GM12891 (cell line): ENCODE data around the gene PROSER3.
"Not testable (repeated sequence)": the region's sequence is repeated elsewhere in the genome, so short reads cannot be mapped to it uniquely, and the experiment has no call there.

Source experiments
- DNase-seq: peaks from one replicate; pipeline ENCODE4 v3.0.0; 2011; ENCODE audit warnings: low spot score; ENCODE audit not compliant: insufficient read length
- FAIRE-seq: peaks from 2 replicates; lab custom pipeline; 2011; peaks lifted over from hg19 to GRCh38; lab: Jason Lieb, UNC
- PAX5 ChIP-seq: IDR thresholded peaks from 2 replicates; pipeline ENCODE4 v1.6.1; 2011; ENCODE audit warnings: low read length, moderate library complexity, mild to moderate bottlenecking; ENCODE audit not compliant: insufficient read depth, severe bottlenecking
- POLR2A ChIP-seq: IDR thresholded peaks from 2 replicates; pipeline ENCODE4 v1.6.1; 2011; ENCODE audit warnings: low read depth, low read length, control low read depth
- POLR2AphosphoS5 ChIP-seq: IDR thresholded peaks from 2 replicates; pipeline ENCODE4 v1.6.1; 2011; ENCODE audit warnings: low read depth, low read length, control low read depth
- POU2F2 ChIP-seq: IDR thresholded peaks from 2 replicates; pipeline ENCODE4 v1.6.1; 2011; ENCODE audit warnings: low read depth, mild to moderate bottlenecking, control low read depth, low read length, moderate library complexity
- SPI1 ChIP-seq: IDR thresholded peaks from 2 replicates; pipeline ENCODE4 v1.6.1; 2011; ENCODE audit warnings: low read depth, low read length, control low read depth
- TAF1 ChIP-seq: IDR thresholded peaks from 2 replicates; pipeline ENCODE4 v1.6.1; 2011; ENCODE audit warnings: low read depth, low read length, control low read depth

Gene PROSER3

DNA sequence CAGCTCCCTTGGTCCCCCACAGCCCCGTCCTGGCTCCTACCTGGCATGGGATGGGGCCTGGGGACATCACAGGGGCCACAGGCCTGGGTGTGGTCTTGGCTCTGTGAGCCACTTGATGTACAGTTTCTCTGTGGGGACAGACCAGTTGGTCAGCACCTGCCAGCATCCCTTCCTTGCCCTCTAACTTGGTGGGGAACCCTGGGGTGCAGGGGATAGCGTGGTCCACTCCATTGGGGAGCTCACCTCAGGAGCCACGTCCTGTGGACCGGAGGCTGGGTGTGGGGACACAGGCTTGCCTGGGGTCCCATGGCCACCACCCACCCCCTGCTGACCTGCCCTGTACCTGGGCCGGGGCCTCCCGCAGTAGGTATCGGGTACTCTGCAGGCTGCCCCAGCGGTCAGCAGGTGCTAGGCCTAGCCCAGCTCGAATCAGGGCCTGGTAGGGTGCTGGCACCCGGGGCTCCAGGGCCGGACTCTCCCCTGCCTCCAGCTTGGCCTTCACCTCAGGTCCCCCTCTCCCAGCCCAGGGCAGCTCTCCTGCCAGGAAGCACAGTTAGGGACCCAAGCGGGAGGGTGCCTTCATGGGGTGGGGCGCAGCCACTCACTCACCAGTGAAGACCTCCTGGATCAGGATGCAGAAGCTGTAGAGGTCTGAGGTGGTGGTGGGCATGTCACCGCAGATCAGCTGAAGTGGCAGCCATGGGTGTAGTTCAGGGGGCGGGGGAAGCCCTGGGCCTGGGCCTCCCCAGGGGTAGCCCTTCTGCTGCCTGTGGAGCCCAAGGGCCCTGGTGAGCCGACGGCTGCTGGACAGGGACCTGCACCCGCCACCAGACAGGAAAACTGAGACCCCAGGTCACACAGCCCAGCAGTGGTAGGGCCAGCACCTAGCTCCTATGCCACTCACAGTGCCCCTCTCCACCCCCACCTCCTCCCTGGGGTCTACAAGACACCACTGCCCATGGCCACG is 32.3 kb downstream of the PROSER3 start:
- DNase-seq (no peak), FAIRE-seq (no peak)
- no peak for TF ChIP-seq TAF1
- no peak for TF ChIP-seq POU2F2
- no peak for TF ChIP-seq SPI1
- TF ChIP-seq POLR2A = no peak
- no peak for TF ChIP-seq PAX5
- no peak for TF ChIP-seq POLR2AphosphoS5

DNA sequence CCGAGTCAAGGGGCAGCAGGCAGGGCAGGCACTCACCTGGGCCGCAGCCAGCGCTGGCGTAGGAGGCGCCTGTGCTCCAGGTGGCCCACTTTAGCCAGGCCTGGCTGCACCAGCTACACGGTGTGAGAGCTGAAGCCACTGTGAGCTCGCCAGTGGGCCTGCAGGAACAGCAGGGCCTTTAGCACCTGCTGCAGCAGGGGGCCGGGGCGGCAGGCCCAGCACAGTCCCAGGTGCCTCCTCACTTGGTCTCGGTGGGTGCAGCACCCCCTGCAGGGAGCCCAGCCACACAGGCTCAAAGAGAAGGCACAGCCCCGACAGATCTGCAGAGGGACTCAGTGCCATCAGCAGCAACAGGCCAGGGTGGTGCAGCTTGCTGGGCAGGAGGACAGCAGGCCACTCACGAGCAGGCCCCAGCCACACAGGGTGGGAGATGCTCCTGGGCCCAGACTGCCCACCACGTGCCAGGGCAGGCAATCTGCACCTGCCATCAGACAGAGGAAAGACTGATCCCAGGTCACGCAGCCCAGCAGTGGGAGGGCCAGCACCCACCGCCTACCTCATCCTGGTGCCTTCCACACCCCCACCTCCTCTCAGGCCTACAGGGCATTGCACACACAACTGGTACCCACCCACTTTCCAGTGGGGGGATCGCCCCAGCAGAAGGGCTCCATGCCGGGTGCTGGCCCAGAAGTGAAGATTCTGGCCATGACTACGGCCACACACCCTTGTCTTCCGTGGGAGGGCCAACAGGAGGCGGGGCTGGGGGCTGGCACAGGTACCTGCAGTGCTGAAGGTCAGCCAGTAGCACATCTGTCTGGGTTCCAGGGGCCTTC is 33.2 kb downstream of the PROSER3 start:
- TF ChIP-seq POU2F2 = no peak
- no peak for TF ChIP-seq SPI1
- no peak for TF ChIP-seq PAX5
- no peak for TF ChIP-seq POLR2AphosphoS5
- TF ChIP-seq POLR2A = no peak
- no peak for TF ChIP-seq TAF1
- FAIRE-seq (no peak), DNase-seq (no peak)

DNA sequence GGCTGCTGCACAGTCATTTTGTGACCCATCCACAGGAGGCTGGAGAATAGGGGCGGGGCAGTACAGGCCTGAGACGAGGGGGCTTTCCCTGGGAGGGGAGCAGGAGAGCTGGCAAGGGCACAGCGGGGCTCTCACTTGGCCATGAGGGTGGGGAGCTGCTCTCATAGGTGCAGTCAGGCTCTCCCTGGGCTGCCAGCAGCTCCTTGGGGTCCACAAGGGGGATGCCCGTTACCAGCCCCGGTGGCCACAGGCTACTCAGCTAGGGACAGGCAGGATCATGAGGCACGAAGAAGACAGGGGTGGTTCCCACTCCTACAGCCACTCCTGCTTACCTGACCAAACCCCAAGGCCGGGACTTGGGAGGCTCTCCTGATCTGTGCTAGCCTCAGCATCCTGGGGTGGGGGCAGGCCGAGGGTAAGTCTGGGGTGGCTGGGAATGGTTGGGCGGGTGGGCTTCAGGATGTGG is 33.9 kb downstream of the PROSER3 start:
- no peak for DNase-seq
- TF ChIP-seq POLR2AphosphoS5 (no peak), TAF1 (no peak), SPI1 (no peak), POLR2A (no peak)
- no peak for FAIRE-seq

DNA sequence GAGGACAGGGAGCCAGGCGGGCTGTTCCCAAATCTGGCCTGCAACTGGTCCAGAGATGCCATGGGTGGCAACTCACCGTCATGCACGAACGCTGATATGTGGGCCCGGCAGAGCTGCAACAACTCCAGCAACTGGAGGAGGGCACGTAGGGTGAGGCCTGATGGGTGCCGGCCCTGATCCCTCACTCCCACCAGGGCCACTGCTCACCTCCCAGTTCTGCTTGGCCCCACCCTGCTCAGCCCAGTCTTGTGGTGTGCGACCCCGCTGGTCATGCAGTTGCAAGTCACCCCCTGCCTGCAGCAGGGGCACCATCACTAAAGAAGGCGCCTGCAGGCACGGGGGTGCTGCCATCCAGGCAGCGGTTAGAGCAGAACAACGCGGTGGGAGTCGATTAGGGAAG is 34.3 kb downstream of the PROSER3 start:
- no peak for FAIRE-seq
- no peak for TF ChIP-seq POLR2A
- TF ChIP-seq POLR2AphosphoS5 = no peak
- no peak for TF ChIP-seq POU2F2
- TF ChIP-seq TAF1 = no peak
- TF ChIP-seq SPI1 = no peak
- no peak for TF ChIP-seq PAX5
- no peak for DNase-seq

DNA sequence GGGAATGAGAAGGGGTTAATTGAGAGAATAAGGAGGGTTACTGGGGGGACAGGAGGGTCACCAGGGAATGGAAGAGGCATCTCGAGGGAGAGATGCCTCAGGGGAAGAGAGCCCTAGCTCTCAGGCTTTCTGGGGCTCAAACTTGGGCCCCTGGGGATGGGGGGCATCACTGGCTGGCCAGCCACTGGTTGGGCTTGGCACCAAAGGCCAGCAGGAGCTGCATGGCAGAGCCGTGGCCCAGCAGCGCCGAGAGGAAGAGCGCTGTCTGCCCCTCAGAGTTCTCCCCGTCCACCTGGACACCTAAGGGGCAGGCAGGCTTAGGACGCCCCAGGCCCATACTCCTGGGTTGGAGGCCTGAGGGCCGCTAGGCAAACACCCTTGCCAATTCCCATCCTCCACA is 34.9 kb downstream of the PROSER3 start:
- FAIRE-seq (no peak), DNase-seq (no peak)
- TF ChIP-seq POLR2AphosphoS5 = no peak
- no peak for TF ChIP-seq TAF1
- no peak for TF ChIP-seq SPI1
- TF ChIP-seq POLR2A = no peak
- no peak for TF ChIP-seq POU2F2
- no peak for TF ChIP-seq PAX5

DNA sequence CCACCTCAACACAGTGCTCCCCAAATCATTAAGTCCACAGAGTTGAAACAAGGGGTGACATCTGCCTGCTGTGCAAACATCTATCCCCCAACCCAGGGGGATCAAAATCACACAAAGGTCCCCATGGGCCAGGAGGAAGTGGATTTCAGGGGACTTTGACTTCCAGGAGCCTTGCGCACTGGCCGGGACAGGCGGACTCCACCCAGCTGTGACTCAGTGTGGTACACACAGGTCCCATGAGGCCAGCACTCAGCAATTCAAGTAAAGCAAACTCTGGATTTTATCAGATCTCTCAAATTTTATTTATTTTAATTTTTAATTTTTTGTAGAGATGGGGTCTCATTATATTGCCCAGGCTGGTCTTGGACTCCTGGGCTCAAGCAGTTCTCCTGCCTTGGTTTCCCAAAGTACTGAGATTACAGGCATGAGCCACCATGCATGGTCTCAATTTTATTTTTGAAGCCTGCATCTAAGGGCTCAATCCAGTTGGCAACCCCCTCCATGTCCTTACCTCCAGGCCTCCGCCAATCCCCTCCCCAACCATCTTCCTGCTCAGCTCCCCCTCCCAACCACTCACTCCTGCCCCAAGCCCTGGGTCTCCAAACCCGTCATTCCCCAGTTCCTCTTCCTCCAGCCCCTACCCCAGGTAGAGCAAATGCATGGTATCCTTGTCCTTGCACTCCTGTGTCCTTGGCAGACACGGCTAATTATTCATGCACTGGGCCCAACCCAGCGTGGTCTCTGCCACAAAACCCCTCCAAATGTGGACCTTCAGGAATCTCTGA is 35.6 kb downstream of the PROSER3 start:
- FAIRE-seq (no peak), DNase-seq (no peak)

DNA sequence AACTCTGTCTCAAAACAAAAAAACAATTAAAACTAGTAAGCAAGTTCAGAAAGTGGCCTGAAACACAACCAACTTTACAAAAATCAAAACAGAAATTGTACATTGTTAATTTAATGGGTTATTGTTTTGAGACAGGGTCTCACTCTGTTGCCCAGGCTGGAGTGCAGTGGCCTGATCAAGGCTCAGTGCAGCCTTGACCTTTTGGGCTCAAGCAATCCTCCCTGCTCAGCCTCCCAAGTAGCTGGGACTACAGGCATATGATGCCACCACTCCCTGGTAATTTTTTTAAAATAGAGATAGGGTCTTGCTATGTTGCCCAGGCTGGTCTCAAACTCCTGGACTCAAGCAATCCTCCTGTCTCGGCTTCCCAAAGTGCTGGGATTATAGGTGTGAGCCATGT is 37.6 kb downstream of the PROSER3 start:
- FAIRE-seq, DNase-seq: not testable (repeated sequence)

More for the DNA sequence above, 35.6 kb downstream of the PROSER3 start:
- TF ChIP-seq POLR2AphosphoS5 (no peak), PAX5 (no peak), TAF1 (no peak), POLR2A (no peak), SPI1 (no peak), POU2F2 (no peak)

DNA sequence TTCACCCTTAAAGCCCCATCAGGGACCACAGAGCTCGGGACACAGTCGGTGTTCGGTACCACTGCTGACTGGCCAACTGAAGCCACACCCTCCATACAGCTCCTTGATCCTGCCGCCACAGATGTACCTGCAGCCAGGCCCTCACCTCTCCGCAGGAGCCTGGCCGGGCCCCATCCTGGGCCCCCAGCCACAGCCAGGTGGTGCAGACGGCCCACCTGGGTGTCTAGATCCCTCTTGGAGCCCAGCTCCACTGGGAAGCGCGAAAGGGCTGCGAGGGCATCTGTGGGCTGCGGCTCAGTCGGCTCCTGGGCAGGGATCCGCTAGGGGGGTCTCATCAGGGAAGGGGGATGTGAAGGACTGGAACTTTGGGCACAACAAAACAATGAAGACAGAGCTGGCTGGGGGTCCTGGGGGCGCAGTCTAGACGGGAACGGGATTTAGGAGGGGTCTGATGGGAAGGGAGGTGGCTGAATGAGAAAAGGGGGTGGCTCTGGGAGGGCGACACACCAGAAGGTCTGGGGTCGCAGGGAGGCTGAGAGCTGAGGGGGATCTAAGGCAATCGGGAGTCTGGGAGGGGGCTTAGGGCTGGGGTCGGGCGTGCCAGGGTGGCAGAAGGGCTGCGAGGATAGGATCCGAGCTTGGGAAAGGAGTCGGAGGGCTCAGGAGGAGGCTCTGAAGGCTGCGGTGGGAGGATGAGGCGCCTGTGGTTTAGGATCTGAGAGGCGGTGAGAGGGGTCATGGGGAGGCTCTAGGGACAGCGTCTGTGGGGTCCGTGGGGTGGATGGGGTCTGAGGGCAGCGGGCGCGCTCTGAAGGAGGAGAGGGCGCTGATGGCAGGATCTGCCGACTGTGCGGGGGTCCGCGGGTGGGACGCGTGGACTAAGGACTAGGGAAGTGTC is 38.9 kb downstream of the PROSER3 start:
- no peak for DNase-seq
- TF ChIP-seq POLR2A (no peak), TAF1 (no peak), SPI1 (no peak), POU2F2 (no peak), POLR2AphosphoS5 (no peak), PAX5 (no peak)
- no peak for FAIRE-seq

DNA sequence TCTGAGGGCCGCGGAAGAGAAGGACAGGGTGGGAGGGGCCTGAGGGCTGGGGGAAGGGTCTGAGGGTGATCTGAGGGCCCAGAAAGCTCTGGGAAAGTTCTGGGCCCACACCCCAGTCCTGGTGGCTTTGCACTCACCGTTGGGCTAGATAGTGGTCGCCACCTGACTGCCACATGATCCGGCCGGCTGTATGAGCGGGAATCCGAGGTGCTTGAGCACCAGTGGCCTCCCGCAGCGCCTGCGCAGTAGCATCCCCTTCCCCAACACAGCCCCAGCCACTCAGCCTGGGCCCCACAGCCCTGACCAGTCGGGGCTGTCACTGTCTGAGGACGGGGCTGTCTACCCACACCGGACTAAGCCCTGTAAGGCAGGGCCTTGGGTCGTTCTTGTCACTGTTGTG is 39.7 kb downstream of the PROSER3 start:
- no peak for DNase-seq
- TF ChIP-seq TAF1 = no peak
- TF ChIP-seq POLR2A = no peak
- no peak for TF ChIP-seq PAX5
- TF ChIP-seq POU2F2 = no peak
- TF ChIP-seq SPI1 = no peak
- TF ChIP-seq POLR2AphosphoS5 = no peak
- peak; percentile 5 for FAIRE-seq
